Panc1 (cell line): ENCODE measurements around the gene ISG20L2. TPM values are rescaled to one million over a fixed set of nuclear protein-coding genes. Genes with fewer than 3 reads are reported as not detected.

Experiments used
- ATAC-seq: fragments of 200-7000 bp; cut with Tn5 transposase; 2 replicates; pipeline ENCODE4 v1.9.1; 2020; ENCODE audit warnings: mild to moderate bottlenecking, moderate library complexity
- BruUV-seq: library from RNA; stranded (reverse); fragments of 400-500 nt; replicated peaks from 2 replicates; lab custom pipeline; 2021; lab: Mats Ljungman, UMichigan
- CTCF ChIA-PET: fragments of 300-600 bp; sonication (Branson Sonifier 250); formaldehyde crosslinking; loops from one replicate; lab custom pipeline; 2022; ENCODE audit warnings: antibody characterized with exemption; lab: Charles Lee
- POLR2A ChIA-PET: fragments of 300-600 bp; sonication (Branson Sonifier 250); formaldehyde crosslinking; loops from one replicate; lab custom pipeline; 2022; ENCODE audit warnings: antibody characterized with exemption; lab: Charles Lee
- DNase-seq: peaks from one replicate; pipeline ENCODE4 v3.0.0-alpha.2; 2010; ENCODE audit warnings: low read depth, low spot score
- H3K27ac ChIP-seq: 2 replicates; pipeline ENCODE4 v1.5.1; 2011; ENCODE audit warnings: mild to moderate bottlenecking, low read length, inconsistent platforms
- H3K27me3 ChIP-seq: fragments of 200-500 bp; sonication (Bioruptor generic); 2 replicates; pipeline ENCODE4 v1.6.0; 2014; ENCODE audit warnings: low read length, inconsistent platforms; ENCODE audit not compliant: control insufficient read depth, insufficient read depth
- H3K36me3 ChIP-seq: fragments of 200-500 bp; sonication (Bioruptor generic); 2 replicates; pipeline ENCODE4 v1.5.1; 2014; ENCODE audit warnings: inconsistent platforms, mild to moderate bottlenecking, low read length, moderate library complexity; ENCODE audit not compliant: control insufficient read depth, insufficient read depth
- H3K4me1 ChIP-seq: 2 replicates; pipeline ENCODE4 v1.5.1; 2011; ENCODE audit warnings: inconsistent platforms, mild to moderate bottlenecking, low read length, moderate library complexity; ENCODE audit not compliant: control insufficient read depth, insufficient read depth
- H3K4me3 ChIP-seq, 2 experiments: 2 replicates each; pipeline ENCODE4 v1.5.1; 2011 to 2012; ENCODE audit warnings: low read depth in 2 of 2, low read length in 2 of 2, mild to moderate bottlenecking in 2 of 2, inconsistent platforms in 1 of 2, moderate library complexity in 1 of 2
- H3K9me3 ChIP-seq: fragments of 200-500 bp; sonication (Bioruptor generic); 2 replicates; pipeline ENCODE4 v1.5.1; 2014; ENCODE audit warnings: low read depth, mild to moderate bottlenecking, inconsistent platforms, low read length, moderate library complexity; ENCODE audit not compliant: control insufficient read depth, insufficient read depth
- CTCF ChIP-seq: fragments of 450-650 bp; IDR thresholded peaks from 2 replicates; pipeline ENCODE4 v1.5.1; 2017; ENCODE audit warnings: mild to moderate bottlenecking
- POLR2AphosphoS5 ChIP-seq: IDR thresholded peaks from 2 replicates; pipeline ENCODE4 v1.6.1; 2012; ENCODE audit warnings: mild to moderate bottlenecking, low read depth, low read length, moderate library complexity
- SIN3A ChIP-seq: IDR thresholded peaks from 2 replicates; pipeline ENCODE4 v1.6.1; 2012; ENCODE audit warnings: low read depth, mild to moderate bottlenecking, low read length, moderate library complexity, borderline replicate concordance; ENCODE audit not compliant: insufficient read depth
- TCF7L2 ChIP-seq: IDR thresholded peaks from 2 replicates; pipeline ENCODE4 v1.6.1; 2011; ENCODE audit warnings: mild to moderate bottlenecking, low read depth, low read length, inconsistent platforms
- in situ Hi-C: cut with HindIII; loops from 2 replicates; pipeline ENCODE4 v1.10.0; 2016; ENCODE audit warnings: low sequenced_read_pairs, low pct_unique_long_range_greater_than_20kb
- intact Hi-C: fragments of 100-400 bp; cut with micrococcal nuclease; formaldehyde crosslinking; loops from one replicate; pipeline ENCODE4 v1.10.0; 2022; ENCODE audit not compliant: unreplicated experiment
- total RNA-seq: library from RNA; stranded (reverse); gene quantifications from one replicate; pipeline ENCODE4 v1.2.1, GENCODE V29; 2021; ENCODE audit not compliant: unreplicated experiment
- TF ChIP-seq, protein P1 (sequence below), 2 experiments: IDR thresholded peaks; 2 replicates each; pipeline ENCODE4 v1.6.1; 2011 to 2012; ENCODE audit warnings: low read depth in 2 of 2, control low read depth in 1 of 2, low read length in 1 of 2, mild to moderate bottlenecking in 1 of 2, moderate library complexity in 1 of 2; ENCODE audit not compliant: insufficient read depth in 1 of 2

The ISG20L2 gene
- total RNA-seq, 1 experiment from 2014 or later = 40.6 TPM

GRCh38 chr1:156741481-156741983 is 13.0 kb upstream of the ISG20L2 start:
- ChIA-PET CTCF (interaction anchor here (0.8 to 1.0 kb wide), 3 partner anchors 15 to 118 kb away, joined by 3 to 4 read pairs (median 4); no protein-coding TSS in a partner anchor), POLR2A (interaction anchor here (0.6 to 1.0 kb wide), 4 partner anchors 10 to 51 kb away, joined by 3 to 4 read pairs (median 3); partner anchors contain the start of genes ISG20L2, METTL25B and PRCC)
- Histone ChIP-seq H3K27ac (peak overlapping the region; percentile 93), H3K9me3 (no peaks in the 10 kb centered on the region), H3K4me3 (peak overlapping the region in 1 of 2 experiments; percentile 39; a peak in 3 of 4 replicates), H3K4me1 (peaks cover 41% of the 10 kb centered on the region), H3K27me3 (no peaks in the 10 kb centered on the region), H3K36me3 (peaks cover 21% of the 10 kb centered on the region)
- no peak for TF ChIP-seq SIN3A
- TF ChIP-seq POLR2AphosphoS5 = no peak
- TF ChIP-seq, protein P1, sequence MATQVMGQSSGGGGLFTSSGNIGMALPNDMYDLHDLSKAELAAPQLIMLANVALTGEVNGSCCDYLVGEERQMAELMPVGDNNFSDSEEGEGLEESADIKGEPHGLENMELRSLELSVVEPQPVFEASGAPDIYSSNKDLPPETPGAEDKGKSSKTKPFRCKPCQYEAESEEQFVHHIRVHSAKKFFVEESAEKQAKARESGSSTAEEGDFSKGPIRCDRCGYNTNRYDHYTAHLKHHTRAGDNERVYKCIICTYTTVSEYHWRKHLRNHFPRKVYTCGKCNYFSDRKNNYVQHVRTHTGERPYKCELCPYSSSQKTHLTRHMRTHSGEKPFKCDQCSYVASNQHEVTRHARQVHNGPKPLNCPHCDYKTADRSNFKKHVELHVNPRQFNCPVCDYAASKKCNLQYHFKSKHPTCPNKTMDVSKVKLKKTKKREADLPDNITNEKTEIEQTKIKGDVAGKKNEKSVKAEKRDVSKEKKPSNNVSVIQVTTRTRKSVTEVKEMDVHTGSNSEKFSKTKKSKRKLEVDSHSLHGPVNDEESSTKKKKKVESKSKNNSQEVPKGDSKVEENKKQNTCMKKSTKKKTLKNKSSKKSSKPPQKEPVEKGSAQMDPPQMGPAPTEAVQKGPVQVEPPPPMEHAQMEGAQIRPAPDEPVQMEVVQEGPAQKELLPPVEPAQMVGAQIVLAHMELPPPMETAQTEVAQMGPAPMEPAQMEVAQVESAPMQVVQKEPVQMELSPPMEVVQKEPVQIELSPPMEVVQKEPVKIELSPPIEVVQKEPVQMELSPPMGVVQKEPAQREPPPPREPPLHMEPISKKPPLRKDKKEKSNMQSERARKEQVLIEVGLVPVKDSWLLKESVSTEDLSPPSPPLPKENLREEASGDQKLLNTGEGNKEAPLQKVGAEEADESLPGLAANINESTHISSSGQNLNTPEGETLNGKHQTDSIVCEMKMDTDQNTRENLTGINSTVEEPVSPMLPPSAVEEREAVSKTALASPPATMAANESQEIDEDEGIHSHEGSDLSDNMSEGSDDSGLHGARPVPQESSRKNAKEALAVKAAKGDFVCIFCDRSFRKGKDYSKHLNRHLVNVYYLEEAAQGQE (IDR thresholded peaks at IDR 0.05; ENCODE audit: insufficient read depth in 1 of 2, low read depth in 2 of 2, low read length in 1 of 2) = no peak
- intact Hi-C loops = no loop called here
- in situ Hi-C loops = no loop called here
- BruUV-seq = no TSS peak
- DNase-seq (no peak), ATAC-seq (no peak)

GRCh38 chr1:156740741-156741480 is 12.3 kb upstream of the ISG20L2 start, which contains the start of gene MRPL24:
MRPL24 (minus strand) TSS chr1:156741088; CDS start chr1:156738704, 2,384 bp downstream.
- peak; percentile 92 for ATAC-seq
- in situ Hi-C loops = no loop called here
- no TSS peak for BruUV-seq

More at GRCh38 chr1:156740741-156741480, 12.3 kb upstream of the ISG20L2 start, which contains the start of gene MRPL24:
- H3K27ac ChIP-seq = peak within 1 kb of the TSS; percentile 95
- ChIA-PET POLR2A (interaction anchor here (0.6 to 1.0 kb wide), 4 partner anchors 11 to 50 kb away, joined by 3 to 4 read pairs (median 3); partner anchors contain the start of genes ISG20L2, METTL25B and PRCC), CTCF (interaction anchor here (0.8 to 1.0 kb wide), 3 partner anchors 14 to 119 kb away, joined by 3 to 4 read pairs (median 4); no protein-coding TSS in a partner anchor)
- intact Hi-C loops = no loop called here
- TF ChIP-seq SIN3A (peak; percentile 94), TCF7L2 (peak; percentile 49; the same call in 1 of the 2 replicates), POLR2AphosphoS5 (peak; percentile 94), CTCF (no peak)
- TF ChIP-seq, protein P1 (IDR thresholded peaks at IDR 0.05; ENCODE audit: insufficient read depth in 1 of 2, low read depth in 2 of 2, low read length in 1 of 2) = no peak
- peaks cover 35% of the 10 kb centered on the region for H3K4me1 ChIP-seq
- peak; percentile 98 for DNase-seq
- no peaks in the 10 kb centered on the region for H3K27me3 ChIP-seq
- H3K4me3 ChIP-seq = peak within 1 kb of the TSS; percentile 79 to 96
- peaks cover 21% of the 10 kb centered on the region for H3K36me3 ChIP-seq
- no peaks in the 10 kb centered on the region for H3K9me3 ChIP-seq
